Activated T-helper 2 cell treated with anti-CD3 and anti-CD28 coated beads, Interferon-gamma antibody, Interleukin-2, Interleukin-4, amounts not matched to agents 10 μg/mL and 5 μg/mL and 100 μg/mL, durations not matched to agents 14 hours and 24 hours and 36 hours (primary cell): ENCODE results near the gene RTL5. TPM values are rescaled to one million over a fixed set of nuclear protein-coding genes. Genes with fewer than 3 reads are reported as not detected.

Source experiments
- DNase-seq: peaks from one replicate; pipeline ENCODE4 v3.0.0; 2021; ENCODE audit warnings: low spot score
- H3K27ac Mint-ChIP-seq: one replicate; pipeline ENCODE4 v1.8.0; 2021; ENCODE audit warnings: mixed read lengths
- H3K27me3 Mint-ChIP-seq: one replicate; pipeline ENCODE4 v1.8.0; 2021; ENCODE audit warnings: low read depth, mixed read lengths
- H3K36me3 Mint-ChIP-seq: one replicate; pipeline ENCODE4 v1.8.0; 2021; ENCODE audit warnings: low read depth, mixed read lengths
- H3K4me1 Mint-ChIP-seq: one replicate; pipeline ENCODE4 v1.8.0; 2021; ENCODE audit warnings: low read depth, mixed read lengths
- H3K4me3 Mint-ChIP-seq: one replicate; pipeline ENCODE4 v1.8.0; 2021; ENCODE audit warnings: low read depth, mild to moderate bottlenecking, moderate library complexity, mixed read lengths
- H3K9me3 Mint-ChIP-seq: one replicate; pipeline ENCODE4 v1.8.0; 2021; ENCODE audit warnings: mixed read lengths
- intact Hi-C: fragments of 100-400 bp; cut with micrococcal nuclease; formaldehyde crosslinking; loops from one replicate; pipeline ENCODE4 v1.15.1; 2023
- total RNA-seq: library from RNA; stranded (reverse); gene quantifications from 2 replicates; pipeline ENCODE4 v1.2.3, GENCODE V29; 2022

The RTL5 gene
- total RNA-seq, 1 donor from 2014 or later = 0.25 TPM

DNA sequence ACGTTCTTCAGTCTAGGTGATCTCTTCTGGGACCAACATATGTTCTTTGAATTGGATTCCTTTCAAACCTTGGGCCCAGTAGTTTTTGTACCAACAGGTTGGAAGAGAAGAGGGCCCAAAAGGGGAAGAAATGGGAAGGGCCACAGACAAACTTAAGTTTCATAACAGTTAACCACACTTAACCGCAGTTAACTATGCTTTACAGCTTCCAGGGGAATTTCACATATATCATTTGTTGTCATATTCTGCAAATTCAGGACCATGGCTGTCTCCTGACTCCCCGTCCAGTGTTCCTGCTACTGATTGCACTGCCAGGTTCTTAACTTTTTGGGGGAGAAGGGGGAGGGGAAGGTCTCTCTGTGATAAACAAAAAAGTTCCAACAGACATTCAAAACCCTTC, 34.6 kb downstream of the RTL5 start:
- no peak overlapping the region for H3K27ac Mint-ChIP-seq
- no peaks in the 10 kb centered on the region for H3K9me3 Mint-ChIP-seq
- DNase-seq = no peak
- intact Hi-C loops = no loop called here
- no peaks in the 10 kb centered on the region for H3K36me3 Mint-ChIP-seq
- H3K4me1 Mint-ChIP-seq = peaks cover 24% of the 10 kb centered on the region
- no peak overlapping the region for H3K4me3 Mint-ChIP-seq
- peaks cover 33% of the 10 kb centered on the region for H3K27me3 Mint-ChIP-seq

DNA sequence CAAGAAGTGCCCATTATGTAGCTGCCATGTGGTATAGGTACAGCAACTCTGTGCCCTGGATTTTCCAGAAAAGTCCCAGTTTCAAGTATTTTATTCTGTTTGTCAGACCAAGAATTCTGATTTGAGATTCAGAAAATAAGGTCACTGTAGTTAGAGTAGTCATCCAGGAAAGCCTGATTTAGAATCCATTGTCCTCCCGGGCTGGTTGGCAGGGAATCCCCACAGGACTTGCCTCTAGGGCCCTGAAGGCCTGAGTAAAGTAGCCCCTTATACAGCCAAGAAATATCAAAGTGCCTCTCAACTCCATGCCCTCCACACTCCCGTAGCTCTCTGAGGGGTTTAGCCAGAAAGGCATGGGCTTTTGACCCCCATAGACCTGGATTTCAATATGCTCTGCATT, 36.3 kb downstream of the RTL5 start:
- H3K4me3 Mint-ChIP-seq = no peak overlapping the region
- DNase-seq = no peak
- intact Hi-C loops = no loop called here
- H3K27me3 Mint-ChIP-seq = peaks cover 27% of the 10 kb centered on the region
- H3K36me3 Mint-ChIP-seq = no peaks in the 10 kb centered on the region
- H3K9me3 Mint-ChIP-seq = no peaks in the 10 kb centered on the region
- peaks cover 9% of the 10 kb centered on the region for H3K4me1 Mint-ChIP-seq
- no peak overlapping the region for H3K27ac Mint-ChIP-seq

DNA sequence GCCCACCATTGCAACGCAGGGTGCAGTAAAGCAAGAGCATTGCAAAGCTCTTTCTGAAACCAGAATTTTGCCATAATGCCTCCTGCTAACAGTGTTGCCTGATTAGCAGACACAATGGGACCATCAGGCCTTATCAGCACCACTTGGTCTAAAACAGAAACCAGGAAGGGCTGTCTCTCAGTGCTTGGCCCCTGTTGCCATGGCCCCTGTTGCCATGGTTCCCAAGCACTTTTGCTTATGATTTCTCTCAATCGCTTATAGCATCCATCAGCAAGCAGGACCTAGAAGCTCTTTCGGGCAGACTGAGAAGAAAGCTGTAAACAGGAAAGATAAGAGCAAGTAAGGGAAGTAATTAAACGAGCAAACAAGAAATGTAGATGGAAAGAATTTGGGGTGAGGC, 36.8 kb downstream of the RTL5 start:
- Mint-ChIP-seq H3K4me1 (peaks cover 5% of the 10 kb centered on the region), H3K4me3 (no peak overlapping the region), H3K27ac (no peak overlapping the region), H3K27me3 (peaks cover 27% of the 10 kb centered on the region), H3K36me3 (no peaks in the 10 kb centered on the region), H3K9me3 (no peaks in the 10 kb centered on the region)
- DNase-seq = peak; percentile 54
- intact Hi-C loops = no loop called here

DNA sequence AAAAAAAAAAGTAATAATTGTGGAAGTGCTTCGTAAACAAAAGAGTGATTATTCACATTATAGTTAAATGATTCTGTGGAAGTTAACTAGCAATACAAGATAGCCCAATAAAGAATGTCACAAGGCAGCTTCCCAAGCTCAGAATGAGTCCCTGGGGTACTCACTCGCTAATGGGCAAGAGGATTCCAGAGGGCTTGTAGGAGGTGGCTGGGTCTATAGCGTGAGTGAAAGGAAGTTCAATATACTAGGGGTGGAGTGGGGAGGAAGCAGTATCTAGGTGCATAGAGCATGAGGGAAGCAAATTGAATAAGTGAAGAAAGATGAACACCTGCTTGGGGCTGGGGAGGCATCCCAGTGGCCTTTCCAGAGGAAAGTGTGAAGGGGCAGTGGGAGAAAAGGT, 42.5 kb downstream of the RTL5 start:
- intact Hi-C loops = no loop called here
- H3K27me3 Mint-ChIP-seq = peaks cover 26% of the 10 kb centered on the region

DNA sequence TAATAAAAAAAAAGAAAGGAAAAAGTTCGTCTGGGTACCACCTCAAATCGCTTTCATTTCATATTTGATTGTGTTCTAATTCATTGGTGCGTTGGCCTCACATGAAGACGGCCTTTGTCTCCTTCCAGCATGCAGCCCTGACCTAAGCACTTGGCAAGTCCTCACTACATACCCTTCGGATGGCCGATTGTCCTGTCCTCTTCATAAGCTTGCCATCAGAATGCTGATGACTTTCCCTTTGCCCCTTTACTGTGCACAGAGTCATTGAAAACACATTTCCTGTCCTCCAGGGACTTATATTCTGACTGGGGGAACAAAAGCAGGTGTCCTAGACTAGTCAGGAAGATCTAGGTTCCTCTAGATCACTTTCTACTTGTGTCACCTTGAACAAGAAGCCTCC, 43.0 kb downstream of the RTL5 start:
- no peak for DNase-seq
- H3K36me3 Mint-ChIP-seq = no peaks in the 10 kb centered on the region
- H3K9me3 Mint-ChIP-seq = no peaks in the 10 kb centered on the region
- H3K27ac Mint-ChIP-seq = no peak overlapping the region
- no peak overlapping the region for H3K4me3 Mint-ChIP-seq
- no peaks in the 10 kb centered on the region for H3K4me1 Mint-ChIP-seq
- intact Hi-C loops = no loop called here
- H3K27me3 Mint-ChIP-seq = peaks cover 28% of the 10 kb centered on the region

More for the DNA sequence above, 42.5 kb downstream of the RTL5 start:
- Mint-ChIP-seq H3K9me3 (no peaks in the 10 kb centered on the region), H3K36me3 (no peaks in the 10 kb centered on the region), H3K4me1 (no peaks in the 10 kb centered on the region), H3K27ac (no peak overlapping the region), H3K4me3 (no peak overlapping the region)
- DNase-seq = no peak

DNA sequence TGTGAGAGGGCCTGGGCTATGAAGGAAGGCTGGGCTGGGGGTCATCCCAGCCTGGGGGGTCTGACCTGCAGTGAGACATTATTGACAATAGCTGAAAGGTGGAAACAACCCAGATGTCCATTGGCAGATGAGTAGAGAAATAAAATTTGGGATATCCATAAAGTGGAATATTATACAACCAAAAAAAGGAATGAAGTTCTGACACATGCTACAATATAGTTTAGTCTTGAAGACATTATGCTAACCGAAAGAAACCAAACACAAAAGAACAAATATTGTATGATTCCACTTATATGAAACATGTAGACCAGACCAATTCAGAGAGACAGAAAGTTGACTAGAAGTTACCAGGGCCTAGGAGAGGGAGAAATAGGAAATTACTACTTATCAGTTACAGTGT, 44.7 kb downstream of the RTL5 start:
- Mint-ChIP-seq H3K27me3 (peaks cover 28% of the 10 kb centered on the region), H3K9me3 (no peaks in the 10 kb centered on the region), H3K36me3 (no peaks in the 10 kb centered on the region), H3K4me1 (no peaks in the 10 kb centered on the region), H3K4me3 (no peak overlapping the region), H3K27ac (no peak overlapping the region)
- no peak for DNase-seq
- intact Hi-C loops = no loop called here

DNA sequence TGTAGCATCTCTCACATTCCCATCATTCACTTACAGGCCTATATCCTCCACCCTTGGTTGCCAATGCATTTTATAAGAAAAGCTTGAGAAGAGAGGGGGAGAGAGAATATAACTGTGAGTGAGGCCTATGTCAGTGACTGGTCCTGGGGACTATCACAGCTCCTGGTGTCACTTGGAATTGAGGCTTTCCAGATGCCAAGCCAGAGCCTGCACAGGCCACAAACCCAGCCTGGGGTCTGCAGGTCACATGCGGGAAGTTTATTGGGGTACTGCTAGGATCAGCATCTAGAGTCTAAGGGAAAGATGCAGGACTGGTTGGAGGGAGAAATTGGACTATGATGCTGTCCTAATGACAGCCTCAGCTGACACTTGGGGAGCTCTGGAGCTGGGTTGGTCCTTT, 47.6 kb downstream of the RTL5 start:
- Mint-ChIP-seq H3K4me3 (no peak overlapping the region), H3K4me1 (no peaks in the 10 kb centered on the region)

DNA sequence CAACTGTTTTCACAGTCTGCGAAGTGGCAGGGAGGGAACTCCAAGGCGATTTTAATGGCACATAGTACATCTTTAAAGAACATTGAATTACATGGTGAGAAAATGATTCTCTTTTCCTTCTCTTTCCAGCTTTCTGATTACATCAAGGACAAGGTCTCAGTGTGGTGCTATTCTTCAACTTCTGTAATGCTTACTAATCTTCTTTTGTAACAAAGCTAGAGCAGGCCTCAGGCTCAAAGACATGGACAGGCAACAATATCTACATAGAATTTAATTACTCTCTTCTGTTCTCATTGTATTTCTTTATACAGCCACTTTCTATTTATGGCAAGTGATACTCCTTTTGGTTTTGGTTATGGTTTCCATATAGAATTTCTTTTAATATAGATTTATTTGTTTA, 48.4 kb downstream of the RTL5 start:
- no peak for DNase-seq
- Mint-ChIP-seq H3K4me3 (no peak overlapping the region), H3K27me3 (peaks cover 23% of the 10 kb centered on the region), H3K36me3 (no peaks in the 10 kb centered on the region), H3K27ac (no peak overlapping the region), H3K9me3 (no peaks in the 10 kb centered on the region), H3K4me1 (no peaks in the 10 kb centered on the region)
- intact Hi-C loops = no loop called here

More for the DNA sequence above, 47.6 kb downstream of the RTL5 start:
- Mint-ChIP-seq H3K36me3 (no peaks in the 10 kb centered on the region), H3K27me3 (peaks cover 25% of the 10 kb centered on the region), H3K9me3 (no peaks in the 10 kb centered on the region), H3K27ac (no peak overlapping the region)
- DNase-seq = no peak
- intact Hi-C loops = no loop called here

DNA sequence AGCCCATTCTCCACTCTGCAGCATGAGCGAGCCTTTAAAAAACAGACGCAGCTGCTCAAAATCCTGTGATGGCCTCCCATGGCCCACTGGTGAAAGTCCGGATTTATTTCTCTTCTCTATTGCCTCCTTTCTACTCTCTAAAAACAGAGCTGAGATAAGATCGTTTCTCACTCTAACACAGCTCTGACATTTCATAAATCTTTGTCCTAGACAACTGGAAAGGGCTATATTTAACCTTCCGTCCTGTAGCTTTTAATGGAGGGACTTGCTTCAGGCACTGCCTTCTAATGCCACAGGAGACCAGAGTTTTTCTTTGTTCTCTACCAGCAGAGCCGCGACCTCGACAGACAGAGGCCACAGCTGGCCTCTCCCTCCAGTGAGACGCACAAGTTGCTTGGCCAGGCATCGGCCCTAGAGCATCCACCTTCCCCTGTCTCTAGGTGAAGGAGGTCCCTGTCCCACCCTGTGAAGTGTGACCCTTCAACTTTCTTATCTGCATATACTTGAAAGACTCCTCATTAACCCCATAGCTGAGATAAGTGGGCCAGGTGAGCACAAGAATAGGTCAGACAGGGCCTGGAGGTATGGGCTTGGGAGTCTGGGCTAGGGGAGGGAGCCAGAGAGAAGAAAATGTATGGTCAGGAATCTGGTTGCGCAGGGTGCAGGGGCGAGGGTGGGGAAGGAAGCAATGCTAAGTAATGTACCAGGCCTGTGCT, 50.0 kb downstream of the RTL5 start:
- Mint-ChIP-seq H3K4me3 (no peak overlapping the region), H3K27me3 (peaks cover 21% of the 10 kb centered on the region), H3K36me3 (no peaks in the 10 kb centered on the region), H3K27ac (no peak overlapping the region), H3K9me3 (no peaks in the 10 kb centered on the region), H3K4me1 (no peaks in the 10 kb centered on the region)
- no peak for DNase-seq
- intact Hi-C loops = no loop called here

DNA sequence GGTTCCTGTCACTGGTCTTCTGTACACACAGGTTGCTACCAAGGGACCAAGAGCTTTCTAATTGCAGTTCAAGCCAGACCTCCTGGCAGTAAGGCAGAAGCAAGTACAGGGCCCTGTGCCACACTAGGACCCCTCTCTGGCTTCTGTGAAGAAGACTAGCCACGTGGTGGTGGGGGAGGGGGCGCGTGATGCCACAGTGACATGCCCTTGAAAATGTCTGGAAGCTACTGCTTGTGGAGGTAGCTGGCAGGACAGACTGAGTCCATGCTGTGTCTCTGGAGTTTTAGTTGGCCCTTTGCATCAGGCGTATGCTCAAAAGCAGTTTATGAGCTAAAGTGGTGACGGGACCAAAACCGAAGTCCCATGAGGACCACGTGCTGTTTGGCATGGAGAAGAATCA, 50.9 kb downstream of the RTL5 start:
- Mint-ChIP-seq H3K4me3 (no peak overlapping the region), H3K9me3 (no peaks in the 10 kb centered on the region), H3K27me3 (peaks cover 19% of the 10 kb centered on the region)

DNA sequence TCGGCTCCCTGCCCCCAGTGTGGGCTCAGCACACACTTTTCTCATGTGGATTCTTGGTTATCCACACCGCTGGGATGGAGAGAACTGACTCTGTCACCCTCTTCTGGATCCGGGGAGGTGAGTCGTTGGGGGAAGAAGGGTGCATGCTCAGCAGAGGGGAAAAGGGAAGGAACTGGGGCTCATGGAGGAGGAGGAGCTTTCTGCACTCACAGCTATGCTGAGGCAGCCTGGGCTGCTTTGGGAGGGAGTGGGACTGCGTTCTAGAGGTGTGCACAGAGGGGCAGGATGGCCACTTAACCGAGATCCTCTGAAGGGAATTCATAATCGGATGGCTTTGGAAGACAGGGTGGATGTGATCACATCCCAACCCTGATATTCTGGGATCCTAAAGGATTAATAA, 51.6 kb downstream of the RTL5 start:
- H3K27me3 Mint-ChIP-seq = peaks cover 20% of the 10 kb centered on the region
- no peaks in the 10 kb centered on the region for H3K4me1 Mint-ChIP-seq
- H3K4me3 Mint-ChIP-seq = no peak overlapping the region
- no peaks in the 10 kb centered on the region for H3K36me3 Mint-ChIP-seq
- no peak overlapping the region for H3K27ac Mint-ChIP-seq
- DNase-seq = no peak
- intact Hi-C loops = no loop called here
- no peaks in the 10 kb centered on the region for H3K9me3 Mint-ChIP-seq

More for the DNA sequence above, 50.9 kb downstream of the RTL5 start:
- no peak for DNase-seq
- Mint-ChIP-seq H3K4me1 (no peaks in the 10 kb centered on the region), H3K27ac (no peak overlapping the region), H3K36me3 (no peaks in the 10 kb centered on the region)
- intact Hi-C loops = no loop called here

DNA sequence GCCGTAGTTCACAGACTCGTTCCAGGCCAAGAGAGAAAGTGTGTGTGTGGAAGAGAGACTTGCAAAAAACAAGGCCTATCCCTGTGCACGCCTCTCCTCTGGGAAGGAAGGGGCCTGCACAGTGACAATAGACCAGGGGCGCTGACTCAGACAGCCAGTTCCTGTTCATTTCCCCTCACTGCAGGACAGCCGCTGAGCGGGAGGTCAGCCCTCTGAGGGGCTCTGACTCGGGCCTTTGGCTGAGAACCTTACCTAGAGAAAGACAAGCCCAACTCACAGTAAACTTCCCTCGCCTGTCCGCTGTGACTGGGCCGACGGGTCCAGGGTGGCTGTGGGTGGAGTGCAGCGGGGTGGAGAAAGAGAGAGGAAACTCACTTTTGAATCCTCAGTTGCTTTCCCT, 52.1 kb downstream of the RTL5 start:
- H3K27ac Mint-ChIP-seq = no peak overlapping the region
- intact Hi-C loops = no loop called here
- no peaks in the 10 kb centered on the region for H3K4me1 Mint-ChIP-seq
- no peak for DNase-seq
- no peaks in the 10 kb centered on the region for H3K9me3 Mint-ChIP-seq
- H3K36me3 Mint-ChIP-seq = no peaks in the 10 kb centered on the region
- H3K4me3 Mint-ChIP-seq = no peak overlapping the region
- H3K27me3 Mint-ChIP-seq = peaks cover 24% of the 10 kb centered on the region

DNA sequence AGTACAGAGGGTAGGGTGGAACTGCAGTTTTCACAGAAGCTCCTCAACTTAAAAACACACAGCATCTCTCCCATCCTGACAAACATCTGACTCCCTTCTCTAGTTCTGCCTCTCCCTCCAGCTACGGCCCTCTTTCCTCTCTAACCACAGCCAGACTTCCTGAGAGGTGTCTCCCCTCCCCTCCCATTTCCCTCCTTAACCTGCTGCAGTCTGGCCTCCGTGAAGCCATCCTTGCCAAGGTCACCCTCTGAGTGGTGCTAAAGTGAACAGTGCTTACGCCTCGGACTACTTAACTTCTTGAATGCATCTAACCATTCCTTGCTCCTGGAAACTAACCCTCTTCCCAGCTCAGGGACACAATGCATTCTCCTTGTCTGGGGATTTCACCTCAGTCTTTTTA, 53.3 kb downstream of the RTL5 start:
- Mint-ChIP-seq H3K9me3 (no peaks in the 10 kb centered on the region), H3K36me3 (no peaks in the 10 kb centered on the region), H3K27me3 (peaks cover 21% of the 10 kb centered on the region), H3K4me1 (no peaks in the 10 kb centered on the region), H3K27ac (no peak overlapping the region), H3K4me3 (no peak overlapping the region)
- DNase-seq = no peak
- intact Hi-C loops = no loop called here
